HG02798 (cell line): ENCODE measurements around the gene CTCFL.

Experiments
- ATAC-seq: cut with Tn5 transposase; IDR thresholded peaks from one replicate; pipeline ENCODE4 v1.9.1; 2021; ENCODE audit warnings: mild to moderate bottlenecking; ENCODE audit not compliant: unreplicated experiment, poor library complexity

The CTCFL gene

GRCh38 chr20:57561356-57562279 is 36.7 kb upstream of the CTCFL start:
- no peak for ATAC-seq

GRCh38 chr20:57560554-57561355 is 35.8 kb upstream of the CTCFL start, which contains the start of gene PCK1:
TSS of gene PCK1 (plus strand) at chr20:57561110. CDS start at chr20:57561412, 302 bp downstream.
- ATAC-seq: no peak

GRCh38 chr20:57559658-57560553 is 35.0 kb upstream of the CTCFL start:
- ATAC-seq: no peak

GRCh38 chr20:57559289-57559634 is 34.3 kb upstream of the CTCFL start:
- ATAC-seq: no peak

GRCh38 chr20:57558614-57559288 is 33.8 kb upstream of the CTCFL start:
- ATAC-seq: no peak

GRCh38 chr20:57557926-57558613 is 33.1 kb upstream of the CTCFL start:
- no peak for ATAC-seq

- no peak for ATAC-seq
Observed at GRCh38 chr20:57556980-57557274, 32.0 kb upstream of the CTCFL start.

GRCh38 chr20:57555457-57556184 is 30.7 kb upstream of the CTCFL start:
- no peak for ATAC-seq

GRCh38 chr20:57553376-57554018 is 28.6 kb upstream of the CTCFL start:
- ATAC-seq: no peak

GRCh38 chr20:57552471-57552870 is 27.5 kb upstream of the CTCFL start:
- no peak for ATAC-seq

GRCh38 chr20:57548177-57549058 is 23.5 kb upstream of the CTCFL start:
- no peak for ATAC-seq

GRCh38 chr20:57546956-57547649 is 22.2 kb upstream of the CTCFL start:
- no peak for ATAC-seq

GRCh38 chr20:57545927-57546662 is 21.2 kb upstream of the CTCFL start:
- ATAC-seq: no peak

GRCh38 chr20:57544838-57545564 is 20.1 kb upstream of the CTCFL start:
- ATAC-seq: no peak

- ATAC-seq: no peak
Observed at GRCh38 chr20:57543754-57544153, 18.8 kb upstream of the CTCFL start.
